ENCODE measurements around the gene MAB21L4.

Gene MAB21L4

GRCh38 chr2:240875228-240876034 is 20.5 kb downstream of the MAB21L4 start:
- DNase-seq = no peak

- no peak for DNase-seq
Measured at GRCh38 chr2:240874715-240875227, 21.2 kb downstream of the MAB21L4 start.

- peak in 1 of 2 experiments; percentile 25 for DNase-seq
Measured at GRCh38 chr2:240873805-240874714, 21.9 kb downstream of the MAB21L4 start.

DNA sequence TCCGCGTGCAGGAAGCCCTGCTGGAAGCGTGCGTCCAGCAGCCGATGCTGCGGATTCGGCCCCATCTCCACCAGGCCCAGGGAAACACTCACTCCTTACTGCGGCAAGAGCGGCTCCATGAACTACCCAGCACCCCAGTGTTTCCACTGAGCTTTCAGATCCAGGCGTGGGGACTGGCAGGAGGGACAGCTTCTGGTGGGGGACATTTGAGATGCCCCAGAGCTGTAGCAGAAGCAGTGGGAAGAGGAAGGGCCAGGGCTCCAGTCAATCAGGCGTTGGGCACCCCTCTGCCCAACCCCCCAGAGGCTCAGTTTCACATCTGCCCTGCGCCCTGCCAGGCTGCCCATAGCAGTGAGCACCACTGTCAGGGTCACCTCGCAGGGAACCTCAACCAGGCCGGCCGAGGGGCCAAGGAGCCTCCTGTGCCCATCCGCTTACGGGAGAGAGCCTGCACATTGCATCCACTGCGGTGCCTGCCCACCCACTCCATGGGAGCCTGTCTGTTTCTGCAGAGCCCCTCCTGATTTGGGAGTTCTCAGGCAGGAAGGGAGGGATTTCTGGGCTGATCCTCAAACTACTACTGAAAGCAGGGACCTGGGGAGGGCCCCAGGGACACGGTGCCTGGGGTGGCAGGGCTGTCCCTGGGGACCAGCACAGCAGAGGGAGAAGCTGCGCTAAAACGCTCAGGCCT is 22.7 kb downstream of the MAB21L4 start:
- no peak for DNase-seq

DNA sequence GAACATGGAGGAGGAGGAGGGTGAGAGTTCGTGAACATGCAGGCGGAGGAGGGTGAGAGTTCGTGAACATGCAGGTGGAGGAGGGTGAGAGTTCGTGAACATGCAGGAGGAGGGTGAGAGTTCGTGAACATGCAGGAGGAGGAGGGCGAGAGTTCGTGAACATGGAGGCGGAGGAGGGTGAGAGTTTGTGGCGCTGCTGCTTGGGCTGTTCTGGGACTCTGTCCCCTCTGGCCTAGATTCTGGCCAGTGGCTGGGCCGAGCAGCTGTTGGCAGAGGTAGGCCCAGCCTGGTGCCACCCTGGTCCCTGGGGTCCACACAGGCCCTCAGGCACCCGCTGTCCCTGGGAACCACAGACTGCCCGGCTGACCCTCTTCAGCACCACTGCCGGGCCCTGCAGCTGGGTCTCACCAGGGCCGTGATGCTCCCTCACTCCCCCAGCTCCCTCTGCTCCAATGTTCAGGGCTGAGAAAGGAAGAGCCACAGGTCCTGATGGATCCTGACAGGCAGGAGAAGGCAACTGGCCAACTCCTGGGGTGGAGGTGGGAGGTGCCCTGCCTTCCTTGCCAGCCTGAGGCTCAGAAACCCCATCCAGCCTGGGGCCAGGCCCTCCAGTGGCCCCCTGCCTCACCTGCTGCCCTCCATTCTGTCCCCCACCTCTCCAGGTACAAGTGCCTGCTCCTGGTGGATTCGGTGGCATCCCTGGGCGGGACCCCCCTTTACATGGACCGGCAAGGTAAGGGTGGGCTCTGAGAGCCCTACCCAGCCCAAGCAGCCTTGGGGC is 23.4 kb downstream of the MAB21L4 start:
- DNase-seq = peak in 1 of 2 experiments; percentile 23

DNA sequence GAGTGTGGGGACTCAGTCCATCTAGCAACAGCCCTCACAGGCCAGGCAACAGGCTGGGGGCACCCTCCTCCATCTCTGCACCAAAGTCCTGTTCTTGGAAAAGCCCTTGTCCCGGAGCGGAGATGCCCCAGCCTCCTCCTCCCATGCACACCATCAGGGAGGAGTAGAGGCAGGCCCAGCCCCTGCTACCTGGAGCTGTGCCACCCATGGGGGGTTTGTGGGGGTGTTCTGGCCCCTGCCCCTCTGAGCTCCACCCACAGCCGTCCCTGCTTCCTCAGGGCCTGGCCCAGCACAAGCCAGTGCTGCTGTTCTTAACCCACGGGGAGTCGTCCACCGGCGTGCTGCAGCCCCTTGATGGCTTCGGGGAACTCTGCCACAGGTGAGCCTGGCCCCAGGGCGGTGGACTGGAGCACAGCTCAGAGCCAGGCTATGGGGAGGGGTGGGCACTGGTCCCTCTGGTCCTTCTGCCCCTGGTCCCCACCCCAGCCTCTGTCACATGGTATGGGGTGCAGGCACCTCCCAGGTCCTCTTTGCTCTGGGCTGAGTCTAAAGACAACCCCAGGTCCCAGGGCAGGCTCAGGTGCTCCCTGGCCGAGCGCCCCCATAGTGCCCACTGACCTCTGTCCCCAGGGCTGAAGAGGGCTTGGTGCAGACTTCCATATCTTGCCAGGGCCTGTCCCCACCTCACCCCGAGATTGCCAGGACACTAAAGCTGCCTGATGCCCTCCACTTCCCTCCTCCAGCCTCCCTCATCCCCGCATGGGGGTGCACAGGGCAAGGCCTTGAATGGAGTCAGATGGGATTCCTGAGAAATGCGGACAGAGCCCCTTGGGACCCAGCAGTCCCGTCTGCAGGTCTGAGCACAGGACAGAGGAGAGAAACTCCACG is 24.6 kb downstream of the MAB21L4 start:
- DNase-seq = no peak

GRCh38 chr2:240869956-240870875 is 25.7 kb downstream of the MAB21L4 start:
- no peak for DNase-seq

GRCh38 chr2:240869109-240869955 is 26.6 kb downstream of the MAB21L4 start:
- no peak for DNase-seq

GRCh38 chr2:240868286-240869108 is 27.5 kb downstream of the MAB21L4 start, which contains the start of gene AGXT:
TSS of gene AGXT (plus strand) at chr2:240868824. CDS start at chr2:240868866, 42 bp downstream.
- peak; percentile 22 to 82 for DNase-seq

- DNase-seq = no peak
Measured at GRCh38 chr2:240865391-240865790, 30.6 kb downstream of the MAB21L4 start.

GRCh38 chr2:240864475-240864874 is 31.5 kb downstream of the MAB21L4 start:
- no peak for DNase-seq

DNA sequence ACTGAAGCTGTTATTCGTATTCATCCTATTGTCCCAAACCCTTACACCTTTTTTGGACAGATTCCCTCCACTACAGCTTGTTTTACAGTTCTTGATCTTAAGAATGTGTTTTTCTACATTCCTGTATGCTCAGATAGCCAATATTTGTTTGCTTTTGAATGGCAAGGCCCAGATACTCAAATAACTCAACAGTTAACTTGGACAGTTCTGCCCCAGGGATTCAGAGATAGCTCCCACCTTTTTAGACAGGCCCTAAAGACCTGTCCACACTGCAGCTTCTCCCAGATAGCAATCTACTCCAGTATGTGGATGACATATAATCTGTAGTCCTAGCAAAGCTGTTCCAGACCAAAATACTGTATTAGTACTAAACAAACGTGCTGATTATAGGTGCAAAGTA is 34.4 kb downstream of the MAB21L4 start:
- no peak for DNase-seq

DNA sequence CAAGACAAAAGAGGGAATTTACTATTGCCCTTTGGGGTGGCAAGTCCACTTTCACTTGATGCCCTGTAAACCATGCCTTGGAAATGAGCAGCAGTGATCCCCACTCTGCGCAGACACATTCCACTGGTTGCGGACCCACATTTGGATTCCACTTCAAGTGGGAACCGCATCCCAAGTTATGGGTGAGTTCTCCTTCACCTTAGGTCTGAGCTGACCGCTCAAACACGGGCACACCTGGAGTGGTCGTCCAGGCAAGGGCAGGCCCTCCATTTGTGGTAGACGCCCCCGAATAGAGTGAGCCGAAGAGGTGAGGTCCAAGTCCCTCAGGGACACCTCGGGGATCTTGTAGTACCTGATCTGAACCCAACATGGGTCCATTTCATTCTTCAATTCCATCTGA is 37.1 kb downstream of the MAB21L4 start:
- no peak for DNase-seq

- no peak for DNase-seq
Measured at GRCh38 chr2:240858321-240858720, 37.6 kb downstream of the MAB21L4 start.

DNA sequence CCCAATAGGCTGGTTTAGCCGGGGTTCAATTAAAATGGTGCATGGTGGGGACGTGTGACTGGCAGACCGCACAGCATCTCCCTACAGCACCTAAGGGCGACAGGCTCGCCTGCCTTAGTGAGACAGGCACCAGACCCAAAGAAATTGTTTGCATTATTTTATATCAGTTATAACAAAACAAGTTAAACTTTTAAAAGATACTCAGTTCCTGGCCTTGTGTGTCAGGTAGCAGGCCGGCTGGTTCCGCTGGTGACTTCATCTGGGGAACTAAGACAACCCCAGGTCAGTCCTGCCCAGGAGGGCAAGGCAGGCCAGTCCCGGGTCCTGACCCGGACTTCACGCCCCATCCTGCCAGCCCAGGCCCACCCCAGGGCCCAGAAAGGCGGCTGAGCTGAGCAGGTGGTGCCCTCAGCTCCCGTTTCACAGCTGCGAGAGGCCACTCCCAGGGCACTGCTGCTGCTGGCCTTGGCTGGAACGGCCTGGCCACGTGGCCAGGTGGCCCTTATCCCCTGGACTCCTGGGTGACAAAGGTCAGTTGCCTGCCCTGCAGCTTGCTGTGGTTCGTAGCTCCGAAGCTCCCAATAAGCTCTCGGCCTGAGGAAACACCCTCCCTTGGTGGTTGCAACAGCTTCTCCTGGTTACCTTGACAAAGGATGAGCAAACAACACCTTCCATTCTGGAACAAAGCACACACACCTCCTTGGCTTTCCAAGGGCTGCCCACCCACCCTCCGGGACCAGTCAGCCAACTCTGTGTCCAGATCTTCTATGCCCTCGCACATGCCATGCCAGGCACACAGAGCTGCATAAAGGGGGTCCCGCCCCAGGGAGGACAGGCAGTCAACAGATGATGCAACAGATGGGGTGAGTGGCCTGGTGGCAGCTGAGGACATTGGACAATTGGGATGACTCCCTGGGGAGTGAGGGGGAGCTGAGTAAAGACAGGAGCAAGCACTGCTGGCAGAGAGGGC is 38.6 kb downstream of the MAB21L4 start:
- DNase-seq = no peak

DNA sequence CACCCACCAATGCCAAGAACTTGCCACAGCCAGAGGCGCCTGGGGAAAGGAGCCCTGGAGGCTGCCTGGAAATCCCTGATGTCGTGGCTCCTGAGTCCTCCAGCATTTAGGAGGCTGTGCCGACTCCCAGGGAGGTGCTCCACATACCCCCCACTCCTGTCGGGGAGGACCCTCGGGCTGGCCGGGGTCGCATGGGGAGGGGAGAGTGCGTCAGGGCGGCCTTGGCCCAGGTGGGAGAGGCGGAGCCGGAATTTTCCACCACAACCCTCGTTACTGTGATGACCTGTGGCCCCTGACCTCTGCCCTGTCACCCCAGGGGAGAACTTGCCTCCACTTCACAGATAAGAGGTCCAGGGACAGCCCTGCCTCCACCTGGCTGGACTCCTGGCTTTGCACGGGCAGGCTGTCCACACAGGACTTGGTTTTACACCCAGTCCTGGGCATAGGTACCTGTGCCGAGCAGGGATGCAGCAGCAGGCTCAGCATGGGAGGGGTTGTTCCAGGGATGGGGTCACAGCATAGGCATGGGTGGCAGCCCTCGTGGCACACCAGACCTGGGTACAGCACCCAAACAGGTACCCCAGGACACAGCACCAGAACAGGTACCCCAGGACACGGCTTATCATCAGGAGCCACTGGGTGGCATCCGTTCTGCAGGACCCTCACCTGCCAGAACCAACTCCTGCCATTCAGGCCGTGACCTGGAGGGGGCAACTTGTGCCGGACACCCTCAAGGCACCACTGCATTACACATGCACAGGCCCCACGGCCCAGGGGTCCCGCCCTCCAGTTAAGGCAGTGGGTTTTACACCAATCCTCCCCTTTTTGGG is 39.6 kb downstream of the MAB21L4 start:
- DNase-seq = no peak

All from NCI-H2081 (cell line).